Activated CD4-positive, CD25-positive, alpha-beta regulatory T cell treated with anti-CD3 and anti-CD28 coated beads, Interleukin-2, amount 50 U/mL, for 16 hours (primary cell): ENCODE measurements around the gene OR11H6.
"Not testable (repeated sequence)": the region's sequence is repeated elsewhere in the genome, so short reads cannot be mapped to it uniquely, and the experiment has no call there.

Experiments used
- DNase-seq: peaks from one replicate; pipeline ENCODE4 v3.0.0-alpha.2; 2020; ENCODE audit warnings: low read depth, low spot score

OR11H6 gene

GRCh38 chr14:20223410-20223809 is at the start of gene OR11H6:
TSS of gene OR11H6 (plus strand) at chr14:20223710. CDS start at chr14:20223710, 0 bp downstream.
- no peak for DNase-seq

DNA sequence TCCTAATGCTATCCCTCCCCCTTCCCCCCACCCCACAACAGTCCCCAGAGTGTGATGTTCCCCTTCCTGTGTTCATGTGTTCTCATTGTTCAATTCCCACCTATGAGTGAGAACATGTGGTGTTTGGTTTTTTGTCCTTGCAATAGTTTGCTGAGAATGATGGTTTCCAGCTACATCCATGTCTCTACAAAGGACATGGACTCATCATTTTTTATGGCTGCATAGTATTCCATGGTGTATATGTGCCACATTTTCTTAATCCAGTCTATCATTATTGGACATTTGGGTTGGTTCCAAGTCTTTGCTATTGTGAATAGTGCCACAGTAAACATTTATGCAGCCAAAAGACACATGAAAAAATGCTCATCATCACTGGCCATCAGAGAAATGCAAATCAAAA is 49.3 kb upstream of the OR11H6 start:
- not testable (repeated sequence) for DNase-seq

DNA sequence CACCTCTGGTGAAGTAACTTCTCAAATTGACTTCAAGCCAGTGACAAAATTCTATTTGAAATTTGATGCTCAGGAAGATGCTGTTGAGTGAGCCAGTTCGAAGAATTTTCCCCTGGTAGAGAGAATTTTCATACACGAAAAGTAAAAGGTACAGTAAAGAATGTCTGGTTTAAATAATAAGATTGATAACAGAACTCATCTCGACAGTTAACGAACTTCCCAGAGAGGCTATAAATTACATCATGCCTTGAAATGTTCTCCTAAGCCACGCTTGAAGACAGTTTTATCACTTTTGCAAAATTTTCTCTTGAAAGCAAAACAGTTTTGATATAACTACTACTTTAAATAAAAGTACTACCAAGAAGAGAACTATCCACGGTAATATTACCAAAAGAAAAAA is 47.2 kb upstream of the OR11H6 start:
- DNase-seq, result no peak

GRCh38 chr14:20177433-20177974 is 46.0 kb upstream of the OR11H6 start:
- no peak for DNase-seq

GRCh38 chr14:20179218-20179617 is 44.3 kb upstream of the OR11H6 start:
- DNase-seq, result no peak

DNA sequence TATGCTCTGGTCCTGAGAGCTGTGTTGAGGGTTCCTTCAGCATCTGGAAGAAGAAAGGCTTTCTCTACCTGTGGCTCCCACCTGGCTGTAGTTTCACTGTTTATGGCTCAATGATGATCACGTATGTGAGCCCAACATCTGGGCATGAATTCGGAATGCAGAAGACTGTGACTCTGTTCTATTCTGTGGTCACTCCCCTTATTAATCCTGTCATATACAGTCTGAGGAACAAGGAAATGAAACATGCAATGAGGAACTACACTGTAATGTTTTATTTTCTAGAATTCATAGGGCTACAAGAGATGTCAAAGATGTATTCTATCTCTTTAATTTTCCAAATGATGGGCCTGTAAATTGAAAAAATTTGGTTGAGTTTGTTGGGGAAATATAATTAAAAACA is 43.6 kb upstream of the OR11H6 start:
- DNase-seq, result no peak

- no peak for DNase-seq
Measured at GRCh38 chr14:20180486-20180885, 43.0 kb upstream of the OR11H6 start.

GRCh38 chr14:20184181-20184580 is 39.3 kb upstream of the OR11H6 start:
- no peak for DNase-seq

DNA sequence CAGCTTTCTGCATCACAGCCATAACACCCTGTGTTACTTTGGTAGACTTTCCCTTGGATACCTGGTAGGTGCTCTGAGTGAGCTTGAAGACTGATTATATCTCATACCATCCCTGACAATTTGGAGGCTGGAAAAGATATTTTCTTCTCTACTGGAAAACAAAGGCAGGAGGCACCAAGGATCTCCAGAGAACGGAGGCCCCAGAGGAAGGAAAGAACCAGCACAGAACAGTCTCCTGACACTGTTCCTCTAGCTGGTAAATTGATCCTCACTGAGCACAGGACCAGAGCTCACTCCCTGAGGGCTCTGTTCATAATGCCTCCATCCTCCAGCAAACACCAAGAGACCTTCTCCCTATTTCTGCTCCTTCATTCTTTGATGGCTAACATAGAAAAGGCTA is 32.9 kb upstream of the OR11H6 start, which contains the start of gene OR11G2:
Gene OR11G2 (plus strand): TSS at position 301 of the 400 bp plus-strand sequence. CDS start 6,542 bp downstream, outside the sequence.
- DNase-seq, result no peak

DNA sequence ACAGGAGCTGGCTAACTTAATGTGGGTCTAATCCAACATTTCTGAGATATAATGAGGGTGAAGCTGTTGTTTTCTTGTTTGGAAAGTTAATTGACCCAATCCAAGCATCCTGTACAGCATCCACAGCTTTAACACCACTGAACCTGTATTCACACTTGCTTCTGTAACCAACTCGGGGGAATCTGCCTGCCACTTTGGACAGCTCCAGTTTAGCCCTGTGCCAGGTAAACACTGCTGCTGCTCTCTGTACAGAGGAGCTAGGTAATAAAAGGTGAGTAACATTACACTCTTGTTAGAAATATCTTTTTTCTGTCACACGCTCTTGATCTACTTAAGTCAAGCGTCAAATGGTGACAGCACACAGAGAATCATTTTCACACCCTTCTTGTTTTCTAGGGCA is 32.1 kb upstream of the OR11H6 start:
- DNase-seq, result no peak

GRCh38 chr14:20194101-20194500 is 29.4 kb upstream of the OR11H6 start:
- no peak for DNase-seq

- not testable (repeated sequence) for DNase-seq
Measured at GRCh38 chr14:20195170-20195569, 28.3 kb upstream of the OR11H6 start.

DNA sequence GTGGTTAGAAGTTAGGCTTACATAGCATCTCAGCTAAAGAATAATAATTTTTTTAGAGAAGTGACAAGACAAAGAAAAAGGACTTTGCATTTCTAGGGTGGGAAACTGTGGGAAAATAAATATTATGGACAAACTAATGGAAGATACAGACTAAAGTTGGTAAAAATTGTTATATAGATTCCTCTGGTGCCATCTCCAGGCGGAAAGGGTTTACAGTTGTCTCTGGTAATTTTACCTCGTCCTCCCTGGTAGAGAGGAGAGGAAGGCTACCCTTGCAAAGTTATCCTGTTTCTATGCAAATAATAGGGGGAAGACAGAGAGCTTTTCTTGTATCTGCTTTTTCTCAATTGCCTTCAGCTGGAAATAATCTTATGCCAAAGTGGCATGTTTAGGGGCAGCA is 27.6 kb upstream of the OR11H6 start:
- DNase-seq, result no peak

DNA sequence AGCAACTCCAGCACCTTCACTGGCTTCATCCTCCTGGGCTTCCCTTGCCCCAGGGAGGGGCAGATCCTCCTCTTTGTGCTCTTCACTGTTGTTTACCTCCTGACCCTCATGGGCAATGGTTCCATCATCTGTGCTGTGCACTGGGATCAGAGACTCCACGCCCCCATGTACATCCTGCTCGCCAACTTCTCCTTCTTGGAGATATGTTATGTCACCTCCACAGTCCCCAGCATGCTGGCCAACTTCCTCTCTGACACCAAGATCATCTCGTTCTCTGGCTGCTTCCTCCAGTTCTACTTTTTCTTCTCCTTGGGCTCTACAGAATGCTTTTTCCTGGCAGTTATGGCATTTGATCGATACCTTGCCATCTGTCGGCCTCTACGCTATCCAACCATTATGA is 26.1 kb upstream of the OR11H6 start:
- DNase-seq, result no peak

DNA sequence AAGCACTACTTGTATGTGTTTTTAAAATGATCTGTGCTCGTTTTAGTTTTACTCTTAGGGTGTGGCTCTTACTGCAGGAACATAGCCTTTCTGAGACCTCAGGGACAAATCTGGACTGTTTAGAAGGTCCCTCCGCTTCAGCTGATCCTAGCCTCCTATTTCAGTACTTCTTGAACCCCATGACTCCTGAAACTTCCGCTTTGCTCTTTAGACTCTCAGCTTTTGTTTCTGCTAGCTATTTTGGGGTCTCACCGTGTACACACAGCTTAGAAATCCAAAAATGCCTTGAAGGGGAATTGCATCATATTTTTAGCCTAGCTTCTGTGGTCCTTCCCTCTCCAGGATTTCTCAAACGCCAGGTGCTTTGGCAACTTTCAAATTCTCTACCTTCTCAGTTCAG is 24.5 kb upstream of the OR11H6 start:
- no peak for DNase-seq

- DNase-seq, result no peak
Measured at GRCh38 chr14:20204721-20205120, 18.8 kb upstream of the OR11H6 start.

- no peak for DNase-seq
Measured at GRCh38 chr14:20209595-20209994, 13.9 kb upstream of the OR11H6 start.

- not testable (repeated sequence) for DNase-seq
Measured at GRCh38 chr14:20212406-20212805, 11.1 kb upstream of the OR11H6 start.

DNA sequence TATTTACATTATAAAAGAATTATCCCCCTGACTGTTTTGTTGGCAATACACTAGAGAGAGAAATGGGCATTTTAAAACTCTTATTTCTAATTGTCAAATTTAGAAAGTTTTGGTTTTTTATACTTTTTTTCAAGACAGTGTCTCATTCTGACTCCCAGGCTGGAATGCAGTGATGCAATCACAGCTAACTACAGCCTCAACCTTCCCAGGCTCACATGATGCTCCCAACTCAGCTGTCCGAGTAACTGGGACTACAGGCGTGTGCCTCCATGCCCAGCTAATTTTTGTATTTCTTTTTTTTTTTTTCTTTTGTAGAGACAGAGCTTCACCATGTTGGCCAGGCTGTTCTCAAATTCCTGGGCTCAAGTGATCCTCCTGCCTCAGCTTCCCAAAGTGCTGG is 8.3 kb upstream of the OR11H6 start:
- DNase-seq, result no peak

GRCh38 chr14:20219033-20219432 is 4.5 kb upstream of the OR11H6 start:
- no peak for DNase-seq

DNA sequence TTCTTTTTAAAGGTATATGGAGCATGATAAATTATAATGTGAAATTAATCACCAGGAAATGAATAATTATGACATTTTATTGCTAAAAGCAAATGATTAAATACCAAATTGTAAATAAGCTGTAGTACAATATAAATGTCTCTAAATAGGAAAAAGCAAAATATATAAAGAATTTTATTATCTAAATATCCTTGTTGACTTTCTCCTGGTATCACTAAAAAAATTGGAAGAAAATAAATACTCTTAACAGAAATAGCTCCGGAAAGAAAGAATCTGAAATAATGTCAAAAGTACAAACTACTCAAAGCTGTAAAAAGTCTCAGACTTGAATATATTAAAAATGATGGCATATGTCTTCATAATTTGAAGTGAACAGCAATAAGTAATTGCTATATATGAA is 5.2 kb downstream of the OR11H6 start, which contains the start of gene OR11H7:
Gene OR11H7 (plus strand): TSS at position 301 of the 400 bp plus-strand sequence.
- DNase-seq, result no peak

DNA sequence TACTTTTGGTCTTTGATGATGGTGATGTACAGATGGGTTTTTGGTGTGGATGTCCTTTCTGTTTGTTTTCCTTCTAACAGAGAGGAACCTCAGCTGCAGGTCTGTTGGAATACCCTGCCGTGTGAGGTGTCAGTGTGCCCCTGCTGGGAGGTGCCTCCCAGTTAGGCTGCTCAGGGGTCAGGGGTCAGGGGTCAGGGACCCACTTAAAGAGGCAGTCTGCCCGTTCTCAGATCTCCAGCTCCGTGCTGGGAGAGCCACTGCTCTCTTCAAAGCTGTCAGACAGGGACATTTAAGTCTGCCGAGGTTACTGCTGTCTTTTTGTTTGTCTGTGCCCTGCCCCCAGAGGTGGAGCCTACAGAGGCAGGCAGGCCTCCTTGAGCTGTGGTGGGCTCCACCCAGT is 11.9 kb downstream of the OR11H6 start:
- not testable (repeated sequence) for DNase-seq

DNA sequence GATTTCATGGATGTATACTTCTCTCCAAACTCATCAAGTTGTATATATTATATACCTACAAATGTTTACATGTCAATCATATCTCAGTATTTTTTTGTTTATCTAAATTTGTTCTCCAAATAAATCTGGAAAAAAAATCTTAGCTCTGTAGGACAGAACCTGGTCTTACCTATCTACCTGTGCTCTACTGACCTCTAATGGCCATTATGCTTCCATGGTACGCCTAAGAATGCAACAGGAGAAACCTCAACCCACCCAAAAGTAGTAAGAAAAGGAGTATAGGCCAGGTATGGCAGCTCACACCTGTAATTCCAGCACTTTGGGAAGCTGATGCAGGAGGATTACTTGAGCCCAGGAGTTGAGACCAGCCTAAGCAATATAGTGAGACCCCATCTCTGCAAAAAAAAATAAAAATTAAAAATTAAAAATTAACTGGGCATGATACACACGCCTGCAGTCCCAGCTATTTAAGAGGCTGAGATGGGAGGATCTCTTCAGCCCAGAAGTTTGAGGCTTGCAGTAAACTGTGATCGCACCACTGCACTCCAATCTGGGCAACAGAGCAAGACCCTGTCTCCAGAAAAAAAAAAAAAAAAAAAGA is 24.2 kb downstream of the OR11H6 start:
- DNase-seq, result no peak
